ENCODE data around the gene CTSW. TPM values are rescaled to one million over a fixed set of nuclear protein-coding genes. Genes with fewer than 3 reads are reported as not detected.

The CTSW gene
- total RNA-seq, 2 donors from 2014 or later: not detected

DNA sequence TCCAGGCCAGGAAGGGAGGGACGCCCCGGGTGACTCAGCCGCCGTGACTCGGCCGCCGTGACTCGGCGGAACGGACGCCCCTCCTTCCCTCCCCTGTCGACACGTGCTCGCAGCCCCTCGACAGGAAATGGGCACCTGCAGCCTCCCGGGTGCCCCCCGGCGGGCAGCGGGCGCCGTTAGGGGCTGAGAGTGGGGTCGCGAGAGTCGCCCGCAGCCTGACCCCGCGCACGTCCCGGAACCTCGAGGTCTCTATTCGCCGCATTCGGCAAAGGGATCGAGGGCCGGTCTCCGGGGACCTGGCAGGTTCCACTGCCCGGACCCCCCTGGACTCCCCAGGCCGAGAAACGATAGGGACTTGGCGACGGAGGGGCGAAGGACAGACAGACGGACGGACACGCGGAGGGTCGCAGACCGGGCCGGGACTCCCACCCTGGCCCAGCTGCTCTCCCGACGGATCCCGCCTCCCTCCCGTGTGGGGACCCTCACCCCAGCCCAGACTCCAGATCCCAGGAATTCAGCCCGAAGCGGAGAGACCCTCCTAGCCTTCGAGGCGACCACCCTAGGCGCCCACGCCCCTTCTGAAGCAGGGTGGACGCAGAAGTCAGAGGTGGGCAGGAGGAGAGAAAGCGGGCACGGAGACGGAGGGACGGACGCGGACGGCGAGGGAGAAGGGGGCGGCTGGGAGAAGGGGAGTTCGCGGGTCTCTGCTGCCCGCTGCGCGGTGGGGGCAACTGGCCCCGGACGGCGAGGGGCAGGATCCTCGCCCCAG, 19.9 kb downstream of the CTSW start:
- peak overlapping the region; percentile 59 for H3K4me3 ChIP-seq (ENCODE audit: low read length)
- no peaks in the 10 kb centered on the region for H3K36me3 ChIP-seq (ENCODE audit: control insufficient read depth, insufficient read depth, low read length)
- H3K9me3 ChIP-seq (ENCODE audit: control insufficient read depth, low read length): no peaks in the 10 kb centered on the region
- no peaks in the 10 kb centered on the region for H3K9me3 Mint-ChIP-seq
- peak overlapping the region; percentile 47 for H3K4me3 Mint-ChIP-seq
- TF ChIP-seq, protein P1, sequence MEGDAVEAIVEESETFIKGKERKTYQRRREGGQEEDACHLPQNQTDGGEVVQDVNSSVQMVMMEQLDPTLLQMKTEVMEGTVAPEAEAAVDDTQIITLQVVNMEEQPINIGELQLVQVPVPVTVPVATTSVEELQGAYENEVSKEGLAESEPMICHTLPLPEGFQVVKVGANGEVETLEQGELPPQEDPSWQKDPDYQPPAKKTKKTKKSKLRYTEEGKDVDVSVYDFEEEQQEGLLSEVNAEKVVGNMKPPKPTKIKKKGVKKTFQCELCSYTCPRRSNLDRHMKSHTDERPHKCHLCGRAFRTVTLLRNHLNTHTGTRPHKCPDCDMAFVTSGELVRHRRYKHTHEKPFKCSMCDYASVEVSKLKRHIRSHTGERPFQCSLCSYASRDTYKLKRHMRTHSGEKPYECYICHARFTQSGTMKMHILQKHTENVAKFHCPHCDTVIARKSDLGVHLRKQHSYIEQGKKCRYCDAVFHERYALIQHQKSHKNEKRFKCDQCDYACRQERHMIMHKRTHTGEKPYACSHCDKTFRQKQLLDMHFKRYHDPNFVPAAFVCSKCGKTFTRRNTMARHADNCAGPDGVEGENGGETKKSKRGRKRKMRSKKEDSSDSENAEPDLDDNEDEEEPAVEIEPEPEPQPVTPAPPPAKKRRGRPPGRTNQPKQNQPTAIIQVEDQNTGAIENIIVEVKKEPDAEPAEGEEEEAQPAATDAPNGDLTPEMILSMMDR (conservative IDR thresholded peaks at IDR 0.05): no peak
- H3K27me3 ChIP-seq (ENCODE audit: control insufficient read depth, insufficient read depth, low read length, poor library complexity, severe bottlenecking): peaks cover 49% of the 10 kb centered on the region
- no peak overlapping the region for H3K27ac Mint-ChIP-seq
- peak overlapping the region; percentile 15 for H3K9ac ChIP-seq (ENCODE audit: extremely low read depth, low read length, poor library complexity, severe bottlenecking)
- H3K27me3 Mint-ChIP-seq (ENCODE audit: insufficient read depth): peaks cover 84% of the 10 kb centered on the region
- 4 to 9% methylated on average over 30 to 78 of the region's 78 CpGs for WGBS, 2 experiments (ENCODE audit: insufficient coverage in 1 of 2, insufficient read length in 1 of 2)
- no peaks in the 10 kb centered on the region for H3K36me3 Mint-ChIP-seq (ENCODE audit: low read depth)
- H3K4me1 Mint-ChIP-seq: peaks cover 8% of the 10 kb centered on the region
- peaks cover 3% of the 10 kb centered on the region for H3K4me1 ChIP-seq (ENCODE audit: control insufficient read depth, insufficient read depth, low read length)
- no peak overlapping the region for H3K27ac ChIP-seq (ENCODE audit: low read depth, low read length)
- DNase-seq: peak; percentile 82

DNA sequence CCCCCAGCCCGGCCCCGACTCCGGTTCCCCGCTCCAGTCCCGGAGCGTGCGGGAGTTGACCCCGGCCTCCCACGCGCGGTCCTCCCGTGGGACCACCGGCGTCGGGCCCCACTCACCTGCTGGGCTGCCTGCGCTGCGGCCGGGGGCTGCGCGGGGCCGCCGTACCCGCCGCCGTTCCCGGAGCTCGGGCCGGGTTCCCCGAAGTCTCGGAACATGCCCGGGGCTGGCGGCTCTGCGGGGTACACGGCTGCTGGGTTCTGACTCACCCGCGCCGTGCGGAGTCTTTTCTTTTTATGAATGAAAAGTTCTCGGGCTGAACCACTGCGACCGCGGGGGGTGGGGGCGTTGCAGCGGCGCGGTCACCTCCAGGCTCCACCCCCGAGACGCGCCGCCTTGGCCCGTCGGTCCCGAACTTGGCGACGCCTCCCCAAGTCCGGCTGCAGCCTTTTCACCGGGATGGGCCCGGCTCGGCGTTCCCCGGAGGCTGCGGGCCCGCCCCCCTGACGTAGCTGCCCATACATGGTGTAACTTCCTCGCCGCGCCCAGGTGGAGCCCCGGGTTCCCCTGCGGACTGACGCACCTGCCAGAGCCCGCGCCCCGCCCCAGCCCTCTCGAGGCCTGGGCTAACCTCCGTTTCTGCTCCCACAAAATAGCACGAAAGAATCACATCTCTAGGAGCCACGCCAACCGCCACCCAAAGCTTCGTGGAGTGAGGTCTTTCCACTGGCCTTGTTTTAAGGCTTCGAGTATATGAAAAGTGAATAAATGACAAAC, 20.7 kb downstream of the CTSW start, which contains the start of gene FOSL1:
Gene FOSL1 (minus strand): TSS at position 264 of the 774 bp plus-strand sequence. CDS start 49 bp downstream, at position 215.
- Mint-ChIP-seq H3K27me3 (ENCODE audit: insufficient read depth) (peaks cover 89% of the 10 kb centered on the region), H3K4me3 (peak within 1 kb of the TSS; percentile 47), H3K36me3 (ENCODE audit: low read depth) (no peaks in the 10 kb centered on the region), H3K27ac (no peak within 1 kb of the TSS), H3K9me3 (no peaks in the 10 kb centered on the region), H3K4me1 (peaks cover 8% of the 10 kb centered on the region)
- TF ChIP-seq, protein P1 (conservative IDR thresholded peaks at IDR 0.05): no peak
- peak within 1 kb of the TSS; percentile 59 for H3K4me3 ChIP-seq (ENCODE audit: low read length)
- no peaks in the 10 kb centered on the region for H3K9me3 ChIP-seq (ENCODE audit: control insufficient read depth, low read length)
- 2 to 10% methylated on average over 15 to 80 of the region's 80 CpGs for WGBS, 2 experiments (ENCODE audit: insufficient coverage in 1 of 2, insufficient read length in 1 of 2)
- H3K27ac ChIP-seq (ENCODE audit: low read depth, low read length): no peak within 1 kb of the TSS
- peaks cover 49% of the 10 kb centered on the region for H3K27me3 ChIP-seq (ENCODE audit: control insufficient read depth, insufficient read depth, low read length, poor library complexity, severe bottlenecking)
- peaks cover 3% of the 10 kb centered on the region for H3K4me1 ChIP-seq (ENCODE audit: control insufficient read depth, insufficient read depth, low read length)
- peak; percentile 98 for DNase-seq
- H3K36me3 ChIP-seq (ENCODE audit: control insufficient read depth, insufficient read depth, low read length): no peaks in the 10 kb centered on the region
- H3K9ac ChIP-seq (ENCODE audit: extremely low read depth, low read length, poor library complexity, severe bottlenecking): peak within 1 kb of the TSS; percentile 15

DNA sequence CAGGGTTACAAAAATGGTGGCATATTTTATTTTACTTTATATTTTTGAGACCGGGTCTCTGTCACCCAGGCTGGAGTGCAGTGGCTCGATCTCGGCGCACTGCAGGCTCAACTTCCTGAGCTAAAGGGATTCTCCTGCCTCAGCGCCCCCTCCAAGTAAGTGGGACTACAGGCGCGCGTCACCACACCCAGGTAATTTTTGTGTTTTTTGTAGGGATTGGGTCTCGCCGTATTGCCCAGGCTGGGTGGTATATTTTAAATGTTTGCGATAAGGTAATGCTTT, 21.2 kb downstream of the CTSW start:
- Mint-ChIP-seq H3K27ac (no peak overlapping the region), H3K4me1 (peaks cover 8% of the 10 kb centered on the region), H3K4me3 (peak overlapping the region; percentile 47), H3K27me3 (ENCODE audit: insufficient read depth) (peaks cover 91% of the 10 kb centered on the region), H3K36me3 (ENCODE audit: low read depth) (no peaks in the 10 kb centered on the region), H3K9me3 (no peaks in the 10 kb centered on the region)
- Histone ChIP-seq H3K27ac (ENCODE audit: low read depth, low read length) (no peak overlapping the region), H3K4me3 (ENCODE audit: low read length) (peak overlapping the region; percentile 59), H3K9me3 (ENCODE audit: control insufficient read depth, low read length) (no peaks in the 10 kb centered on the region), H3K36me3 (ENCODE audit: control insufficient read depth, insufficient read depth, low read length) (no peaks in the 10 kb centered on the region), H3K27me3 (ENCODE audit: control insufficient read depth, insufficient read depth, low read length, poor library complexity, severe bottlenecking) (peaks cover 49% of the 10 kb centered on the region), H3K4me1 (ENCODE audit: control insufficient read depth, insufficient read depth, low read length) (peaks cover 3% of the 10 kb centered on the region), H3K9ac (ENCODE audit: extremely low read depth, low read length, poor library complexity, severe bottlenecking) (no peak overlapping the region)
- WGBS, 2 experiments (ENCODE audit: insufficient coverage in 1 of 2, insufficient read length in 1 of 2): 70 to 72% methylated on average over 6 to 8 of the region's 11 CpGs
- TF ChIP-seq, protein P1 (conservative IDR thresholded peaks at IDR 0.05): no peak
- DNase-seq: no peak
